Erythroblast (primary cell): Measurements from ENCODE around the gene CHTF18.

Experiments used
- DNase-seq, 2 experiments: peaks; one replicate each; lab custom pipeline; 2025; lab: John Stamatoyannopoulos, UW
- GATA1 ChIP-seq: IDR thresholded peaks from 2 replicates; pipeline ENCODE4 v1.6.1; 2011; ENCODE audit warnings: low read depth, mild to moderate bottlenecking, control low read depth, low read length, moderate library complexity
- POLR2A ChIP-seq: IDR thresholded peaks from 2 replicates; pipeline ENCODE4 v1.6.1; 2011; ENCODE audit warnings: mild to moderate bottlenecking, low read length

Gene CHTF18

GRCh38 chr16:785563-786535 lies 2.6 kb upstream of the CHTF18 start:
- TF ChIP-seq GATA1 (no peak), POLR2A (no peak)
- DNase-seq, result peak; percentile 73 to 84

- TF ChIP-seq GATA1 (no peak), POLR2A (no peak)
- no peak for DNase-seq
Measured at GRCh38 chr16:787321-787966, 976 bp upstream of the CHTF18 start.

GRCh38 chr16:787978-788398 lies 432 bp upstream of the CHTF18 start, which contains the start of gene RPUSD1:
TSS of gene RPUSD1 (minus strand) at chr16:788381. CDS start at chr16:787737, 644 bp downstream.
- TF ChIP-seq GATA1 (no peak), POLR2A (no peak)
- DNase-seq, result peak in 1 of 2 experiments; percentile 72

GRCh38 chr16:789191-789850 lies 901 bp downstream of the CHTF18 start:
- no peak for DNase-seq
- no peak for TF ChIP-seq POLR2A
- TF ChIP-seq GATA1, result no peak

- DNase-seq, result no peak
- TF ChIP-seq GATA1 (no peak), POLR2A (no peak)
Measured at GRCh38 chr16:790086-790485, 1.7 kb downstream of the CHTF18 start.

- TF ChIP-seq POLR2A, result no peak
- no peak for TF ChIP-seq GATA1
- DNase-seq, result no peak
Measured at GRCh38 chr16:791131-791530, 2.7 kb downstream of the CHTF18 start.

- DNase-seq, result no peak
Measured at GRCh38 chr16:792221-792995, 4.0 kb downstream of the CHTF18 start.

GRCh38 chr16:793414-793813 lies 5.0 kb downstream of the CHTF18 start:
- DNase-seq, result no peak
- no peak for TF ChIP-seq GATA1
- no peak for TF ChIP-seq POLR2A

More at GRCh38 chr16:792221-792995, 4.0 kb downstream of the CHTF18 start:
- TF ChIP-seq POLR2A, result no peak
- TF ChIP-seq GATA1, result no peak

- no peak for DNase-seq
- TF ChIP-seq POLR2A (no peak), GATA1 (no peak)
Measured at GRCh38 chr16:794091-794822, 5.8 kb downstream of the CHTF18 start.

- TF ChIP-seq GATA1 (no peak), POLR2A (no peak)
- no peak for DNase-seq
Measured at GRCh38 chr16:794853-795466, 6.5 kb downstream of the CHTF18 start.

GRCh38 chr16:795580-796229 lies 7.3 kb downstream of the CHTF18 start:
- TF ChIP-seq GATA1 (no peak), POLR2A (no peak)
- no peak for DNase-seq
